ENCODE measurements around the gene KCNK5.

Gene KCNK5

DNA sequence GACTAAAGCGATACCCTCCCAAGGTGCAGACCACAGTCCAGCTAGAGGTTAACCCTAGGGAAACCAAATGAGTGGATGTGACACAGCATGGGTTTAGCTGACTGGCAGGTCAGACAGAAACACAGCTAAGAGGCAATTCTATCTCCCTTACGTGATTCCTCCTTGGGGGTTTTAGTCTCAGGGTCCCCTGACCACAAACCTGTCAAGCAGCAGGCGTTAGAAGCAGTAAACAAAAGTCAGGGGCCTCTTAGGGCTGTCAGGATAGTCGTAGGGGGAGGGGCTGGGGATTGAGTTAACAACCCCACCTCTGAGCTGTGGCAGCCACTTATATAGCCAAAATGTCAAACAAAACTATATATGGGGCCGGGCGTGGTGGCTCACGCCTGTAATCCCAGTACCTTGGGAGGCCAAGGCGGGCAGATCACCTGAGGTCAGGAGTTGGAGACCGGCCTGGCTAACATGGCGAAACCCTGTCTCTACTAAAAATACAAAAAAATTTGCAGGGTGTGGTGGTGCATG lies 13.6 kb downstream of the KCNK5 start:
- no peak for DNase-seq (ENCODE audit: low read depth)

DNA sequence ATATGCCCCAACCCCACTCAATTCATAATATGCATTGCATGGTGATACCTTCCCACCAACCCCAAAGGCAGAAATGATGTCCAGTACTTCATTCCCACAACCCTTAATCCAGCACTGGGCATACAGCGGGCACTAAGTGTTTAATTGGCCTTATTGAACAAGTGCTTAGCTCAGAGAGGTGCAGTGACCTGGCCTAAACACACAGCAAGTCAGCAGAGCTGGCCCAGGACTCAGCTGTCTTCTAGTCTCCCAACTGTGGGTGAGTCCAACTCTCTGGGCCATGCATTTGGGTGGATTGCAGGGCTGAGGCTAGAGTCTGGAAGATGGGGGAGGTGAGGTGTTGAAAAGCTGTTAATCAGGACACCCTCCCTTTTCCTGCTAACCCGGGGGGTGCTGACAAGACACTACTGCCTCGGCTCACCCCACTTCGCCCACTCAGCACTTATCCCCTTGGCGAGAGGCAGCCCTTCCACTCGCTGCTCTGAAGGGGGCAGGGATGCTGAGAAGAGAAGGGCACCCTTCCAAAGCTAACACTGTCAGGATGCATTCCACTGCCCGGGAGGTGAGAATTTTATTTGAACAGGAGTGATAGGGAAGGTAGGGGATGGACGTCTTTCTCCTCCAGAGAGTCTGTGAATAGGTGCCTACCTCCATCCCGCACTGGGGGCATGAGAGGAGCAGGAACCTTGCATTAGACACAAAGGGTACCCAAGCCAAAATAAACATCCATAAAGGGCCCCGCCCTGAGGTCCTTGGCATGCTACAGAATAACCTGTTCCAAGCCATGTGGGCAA lies 14.2 kb downstream of the KCNK5 start:
- DNase-seq (ENCODE audit: low read depth): no peak

DNA sequence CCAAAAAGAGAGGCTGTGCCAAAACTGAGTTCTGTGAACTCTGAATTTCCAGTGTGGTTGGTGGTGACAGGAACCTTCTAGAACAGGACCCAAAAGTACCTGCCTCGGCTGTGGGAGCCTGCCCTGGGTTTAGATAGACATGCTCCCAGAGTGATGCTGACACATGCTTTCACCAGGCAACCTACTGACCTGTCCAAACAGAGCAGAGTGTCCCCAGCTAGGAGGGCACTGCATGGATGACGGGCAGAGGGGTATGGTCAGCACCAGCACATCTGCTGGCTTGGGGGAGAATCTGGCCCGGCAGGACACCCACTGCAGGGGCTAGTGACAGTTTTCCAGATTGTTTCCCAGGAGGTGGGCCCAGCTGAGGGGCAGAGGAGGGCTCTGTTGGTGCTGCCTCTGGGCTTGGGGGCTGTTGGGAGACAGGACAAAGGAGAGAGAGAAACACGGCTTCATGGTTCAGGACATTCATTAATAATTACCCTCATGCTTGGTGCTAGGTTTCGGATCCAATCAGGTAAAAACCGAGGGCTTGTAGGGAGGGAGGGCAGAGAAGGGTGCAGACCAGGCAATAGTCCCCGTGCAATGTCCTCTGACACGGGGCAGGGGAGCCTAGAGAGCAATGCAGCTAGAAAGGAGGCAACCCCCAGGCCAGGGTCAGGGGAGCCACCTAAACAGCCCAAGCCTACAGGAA lies 15.0 kb downstream of the KCNK5 start:
- no peak for DNase-seq (ENCODE audit: low read depth)

DNA sequence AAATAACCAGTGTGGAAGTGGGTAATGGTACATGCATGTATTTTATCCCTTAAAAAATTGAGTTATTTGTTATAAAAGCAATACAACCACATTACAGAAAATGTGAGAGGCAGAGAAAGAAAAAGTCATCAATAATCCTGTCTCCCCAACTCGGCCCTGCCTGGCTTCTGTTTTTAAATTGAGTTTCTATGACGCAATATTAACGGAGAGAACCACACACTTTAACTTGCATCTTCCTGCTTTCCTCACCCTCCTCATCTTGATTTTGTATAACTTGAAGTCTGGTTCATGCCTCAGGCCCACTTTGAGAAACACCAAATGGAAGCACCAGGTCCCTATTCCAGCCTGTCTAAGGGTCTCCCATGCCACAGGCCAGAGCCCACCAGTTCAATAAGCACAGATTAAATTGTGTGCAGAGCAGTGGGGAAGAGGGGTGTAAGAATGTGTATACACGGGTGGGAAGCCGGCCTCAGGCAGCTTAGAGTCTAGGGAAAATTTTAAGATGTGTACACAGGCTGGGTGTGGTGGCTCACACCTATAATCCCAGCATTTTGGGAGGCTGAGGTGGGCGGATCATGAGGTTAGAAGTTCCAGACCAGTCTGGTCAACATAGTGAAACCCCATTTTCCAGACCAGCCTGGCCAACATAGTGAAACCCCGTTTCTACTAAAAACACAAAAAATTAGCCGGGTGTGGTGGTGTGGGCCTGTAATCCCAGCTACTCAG lies 15.9 kb downstream of the KCNK5 start:
- DNase-seq (ENCODE audit: low read depth): no peak

DNA sequence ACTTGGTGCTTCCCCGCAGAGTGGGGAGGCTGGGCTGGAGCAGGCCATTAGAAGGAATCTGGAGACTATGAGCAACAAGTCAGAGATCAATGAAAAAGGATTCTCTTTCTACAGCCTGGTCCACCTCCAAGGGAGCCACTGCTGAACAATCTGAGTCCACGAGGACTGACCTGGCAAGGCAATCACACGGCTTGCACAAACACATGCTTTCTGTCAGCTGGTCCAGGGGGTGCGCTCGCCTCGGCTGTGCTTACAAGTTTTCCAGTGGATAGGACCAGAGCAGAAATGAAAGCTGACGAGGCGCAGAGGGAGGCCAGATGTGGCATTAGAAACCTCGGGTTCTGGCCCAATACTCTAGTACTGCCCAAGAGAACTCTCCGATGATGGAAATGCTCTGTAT lies 18.1 kb downstream of the KCNK5 start:
- DNase-seq (ENCODE audit: low read depth): no peak

DNA sequence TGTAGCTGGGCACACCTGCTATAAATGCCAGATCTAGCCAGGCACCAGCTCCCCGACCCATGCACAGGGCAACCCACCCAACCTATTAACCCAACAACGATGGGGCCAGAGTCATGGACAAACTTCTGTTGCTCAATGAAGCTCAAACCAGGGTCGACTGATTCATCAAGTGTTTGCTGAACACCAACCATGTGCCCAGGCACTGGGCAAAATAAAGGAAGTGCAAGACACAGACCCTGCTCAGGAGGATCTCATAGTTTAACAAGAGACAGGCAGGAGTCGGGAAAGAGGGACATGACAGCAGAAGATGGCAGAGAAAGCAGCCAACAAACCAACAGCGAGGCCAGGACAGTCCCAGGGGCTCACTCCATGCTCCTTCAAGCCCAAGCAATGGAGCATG lies 18.8 kb downstream of the KCNK5 start:
- no peak for DNase-seq (ENCODE audit: low read depth)

DNA sequence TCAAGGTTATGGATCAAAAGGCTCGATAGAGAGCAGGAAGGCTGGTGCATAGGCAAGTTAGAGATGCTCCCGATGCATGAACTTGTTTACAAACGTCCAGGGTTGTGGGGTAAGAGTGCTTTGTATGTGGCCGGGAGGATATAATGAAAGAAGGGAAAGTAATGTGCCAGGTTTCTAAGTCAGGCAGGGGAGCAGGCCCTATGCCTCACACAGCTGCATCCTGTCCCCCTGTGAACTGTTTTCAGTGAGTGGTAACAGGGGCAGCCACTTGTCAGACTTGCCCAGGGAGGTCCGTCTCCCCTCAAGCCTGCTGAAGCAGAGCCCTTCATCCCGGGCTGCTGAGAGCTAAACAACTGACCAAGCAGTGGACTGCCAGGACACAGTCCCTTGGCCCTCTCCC lies 19.4 kb downstream of the KCNK5 start:
- no peak for DNase-seq (ENCODE audit: low read depth)

DNA sequence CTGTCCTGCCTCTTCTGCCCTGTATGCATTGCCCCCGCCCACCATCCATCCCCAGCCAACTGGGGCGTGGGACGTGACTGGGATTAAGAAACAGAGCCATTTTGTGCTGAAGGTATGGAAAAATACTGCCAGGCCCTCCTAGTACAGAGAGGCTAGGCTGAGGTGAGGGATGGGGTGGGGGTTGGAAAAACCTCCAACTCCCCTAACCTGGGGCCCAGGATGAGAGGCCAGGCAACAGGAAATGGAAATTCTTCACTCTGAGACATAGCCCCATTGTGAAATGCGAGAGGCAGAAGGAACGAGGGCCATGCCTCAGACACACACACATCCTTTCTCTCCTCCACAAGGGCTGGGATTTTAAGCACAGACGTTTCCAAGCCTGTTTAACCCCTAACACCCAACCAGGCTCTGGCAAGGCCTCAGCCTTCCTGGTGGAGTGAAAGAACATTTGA lies 19.9 kb downstream of the KCNK5 start:
- DNase-seq (ENCODE audit: low read depth): no peak

DNA sequence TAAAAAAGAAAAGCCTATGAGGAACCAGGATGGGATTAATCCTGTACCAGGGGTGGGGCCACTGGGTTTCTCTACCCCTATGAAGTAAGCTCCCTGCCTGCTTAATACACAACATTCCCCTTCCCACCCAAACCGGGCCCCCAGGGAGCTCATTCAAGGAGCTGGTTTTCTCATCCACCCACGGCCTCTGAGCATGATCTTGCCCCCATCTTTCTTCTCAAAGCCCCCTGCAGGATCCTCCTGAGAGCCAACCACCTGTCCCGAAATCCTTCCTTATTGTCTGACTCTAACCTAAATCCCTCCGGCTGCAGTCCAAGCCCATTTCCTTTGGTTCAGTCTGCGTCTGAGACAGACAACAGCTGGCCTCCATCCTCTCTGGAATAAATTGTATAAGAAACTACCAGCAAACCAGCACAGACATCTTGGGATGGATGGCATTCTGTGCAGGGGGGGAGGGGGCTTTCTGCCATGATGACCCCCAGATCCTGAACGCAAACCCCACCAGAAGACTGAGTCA lies 21.0 kb downstream of the KCNK5 start:
- no peak for DNase-seq (ENCODE audit: low read depth)

DNA sequence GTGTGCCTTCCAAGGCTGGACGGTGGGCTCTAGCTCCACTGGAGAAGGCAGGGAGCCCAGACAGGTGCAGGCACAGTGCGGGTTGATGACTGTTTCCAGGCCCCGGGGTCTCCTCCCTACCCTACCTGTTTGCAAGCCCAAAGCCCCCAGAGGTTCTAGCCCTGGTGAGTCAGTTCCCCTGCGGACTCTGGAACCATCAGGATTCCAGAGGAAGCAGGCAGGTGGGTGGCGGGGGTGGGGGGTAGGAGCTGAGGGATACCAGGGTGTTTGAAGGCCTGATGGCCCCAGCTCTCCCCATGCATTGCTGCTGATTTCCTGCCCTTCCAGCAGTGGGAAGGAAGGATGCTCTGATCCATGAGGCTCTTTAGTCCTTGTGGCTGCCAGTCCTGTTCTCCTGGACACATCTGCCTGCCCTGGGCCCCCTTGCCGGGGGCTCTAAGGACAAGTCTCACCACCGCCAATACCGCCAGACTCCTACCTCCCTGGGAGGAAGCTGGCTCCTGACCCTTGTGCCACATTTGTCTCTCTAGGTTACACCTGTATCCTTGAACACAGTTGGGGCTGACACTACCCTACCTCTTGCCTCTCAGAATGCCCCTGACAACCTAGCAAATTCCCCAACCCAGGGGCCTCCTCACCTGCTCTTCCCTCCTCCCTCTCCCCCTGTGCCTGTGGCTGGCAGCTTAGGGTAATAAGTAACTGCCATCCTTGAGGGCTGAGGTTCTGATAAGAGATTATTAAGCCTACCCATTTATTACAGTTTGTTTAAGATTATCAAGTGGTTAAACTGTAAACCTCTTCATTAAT lies 21.7 kb downstream of the KCNK5 start:
- no peak for DNase-seq (ENCODE audit: low read depth)

DNA sequence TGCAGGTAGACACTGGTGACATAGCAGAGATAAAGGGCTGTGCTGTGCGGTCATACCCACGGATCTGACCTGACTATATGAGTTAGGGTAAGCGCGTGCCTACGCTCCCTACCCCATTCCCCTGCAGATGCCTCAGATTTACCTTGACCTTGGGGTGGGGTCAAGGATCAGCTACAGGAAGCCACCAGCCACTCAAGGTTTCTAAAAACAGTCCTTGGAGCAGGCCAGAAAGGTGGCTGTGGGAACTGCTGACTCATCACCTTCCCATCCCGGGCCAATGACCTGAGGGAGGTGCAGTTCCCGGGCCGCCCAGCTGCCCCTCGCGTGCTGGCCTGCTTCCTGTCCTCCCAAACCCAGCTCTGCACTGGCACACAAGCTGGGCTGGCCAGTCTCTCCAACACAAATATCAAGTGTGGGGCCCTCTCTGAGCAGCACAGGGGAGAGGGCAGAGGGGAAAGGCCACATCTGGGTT lies 23.0 kb downstream of the KCNK5 start:
- no peak for DNase-seq (ENCODE audit: low read depth)

DNA sequence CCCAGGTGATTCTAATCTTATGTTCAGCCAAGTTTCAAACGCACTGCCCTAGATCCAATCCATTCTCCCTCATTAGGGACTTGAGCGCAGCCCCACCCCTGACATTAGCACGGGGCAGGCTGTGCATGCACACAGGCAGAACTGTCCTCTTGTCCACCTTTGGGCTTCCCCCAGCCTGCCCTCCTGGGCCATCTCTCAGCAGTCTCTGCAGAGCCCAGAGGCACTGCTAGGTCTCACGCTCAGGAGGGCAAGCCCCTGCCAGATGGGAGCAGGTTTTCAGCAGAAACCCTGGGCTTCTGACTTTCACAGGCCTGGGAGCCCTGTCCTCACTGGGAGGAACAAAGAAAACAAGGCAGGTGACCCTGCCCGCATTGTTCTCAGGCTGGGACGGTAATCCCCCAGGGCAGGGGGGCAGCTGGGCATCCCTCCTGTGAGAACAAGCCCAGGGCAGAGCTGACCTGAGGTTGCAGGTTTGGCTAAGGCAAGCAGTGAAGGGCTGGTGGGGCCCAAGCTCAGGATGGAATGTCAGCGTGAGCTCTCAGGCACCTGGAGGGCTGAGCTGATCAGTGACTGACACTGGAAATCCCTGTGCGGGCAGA lies 24.5 kb downstream of the KCNK5 start:
- DNase-seq (ENCODE audit: low read depth): no peak

DNA sequence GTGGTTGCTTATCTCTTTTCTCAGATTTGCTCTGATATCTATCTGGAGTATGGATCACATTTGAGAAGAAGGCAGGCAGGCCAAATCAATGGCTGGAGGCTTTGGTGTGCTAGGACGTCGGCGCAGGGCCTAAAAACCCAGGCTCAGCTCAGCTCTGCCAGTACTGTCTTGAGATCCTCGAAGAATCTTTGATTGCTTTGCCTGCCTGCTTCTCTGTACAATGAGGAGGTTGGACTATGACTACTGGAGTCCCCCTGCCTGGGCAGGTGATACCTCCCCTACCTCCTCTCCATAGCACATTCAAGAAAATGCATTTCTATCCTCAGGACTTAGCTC lies 25.1 kb downstream of the KCNK5 start:
- DNase-seq (ENCODE audit: low read depth): no peak

DNA sequence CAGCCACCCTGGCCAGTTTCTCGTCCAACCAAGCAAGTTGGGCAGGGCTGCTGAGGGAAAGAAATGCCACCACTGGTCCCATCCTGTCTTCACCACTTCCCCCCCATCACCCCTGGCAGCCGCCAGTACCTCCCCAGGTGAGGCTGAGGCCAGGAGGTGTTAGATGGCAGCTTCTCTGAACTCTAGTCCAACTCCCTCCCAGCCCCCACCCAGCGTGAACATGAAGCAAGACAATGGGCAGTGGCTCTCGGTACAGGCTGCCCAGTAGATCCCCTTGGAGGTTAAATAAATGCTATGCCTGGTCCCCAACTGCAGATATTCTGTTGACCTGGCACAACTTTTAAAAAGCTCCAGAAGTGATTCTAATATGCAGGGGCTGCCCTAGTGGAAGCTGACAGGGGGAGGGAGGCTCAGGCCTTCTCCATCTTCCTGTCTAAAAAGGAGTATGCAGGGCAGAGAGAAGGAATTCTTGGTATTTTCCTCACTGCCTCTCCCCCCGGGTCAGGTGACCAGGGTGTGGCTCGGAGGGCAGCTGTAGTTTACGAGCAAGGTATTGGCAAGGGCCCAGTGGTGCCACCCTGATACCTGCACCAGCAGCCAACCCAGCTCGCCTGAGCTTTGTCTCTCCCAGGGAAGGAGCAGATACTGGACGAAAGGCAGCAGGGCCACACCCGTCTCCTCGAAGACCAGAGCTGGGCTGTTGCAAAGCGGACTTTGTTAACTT lies 25.7 kb downstream of the KCNK5 start:
- DNase-seq (ENCODE audit: low read depth): no peak

DNA sequence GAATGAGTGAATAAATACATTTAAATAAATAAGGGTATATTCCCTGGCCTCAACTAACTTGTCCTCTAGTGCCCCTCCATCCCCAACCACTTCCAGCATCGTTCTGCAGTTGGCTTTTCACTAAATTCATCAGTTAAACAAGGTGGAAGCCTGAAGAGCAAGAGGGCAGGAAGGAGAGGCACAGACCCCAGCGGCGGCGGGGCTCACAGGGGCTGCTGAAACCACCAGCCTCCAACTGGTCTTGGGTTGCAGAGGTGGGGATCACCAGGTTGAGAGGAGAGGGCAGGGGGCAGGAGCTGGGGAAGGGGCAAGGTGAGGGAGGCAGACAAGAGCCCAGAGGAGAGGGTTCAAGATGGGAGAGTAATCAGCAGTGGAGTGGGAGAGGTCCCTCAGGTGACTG lies 27.1 kb downstream of the KCNK5 start:
- DNase-seq (ENCODE audit: low read depth): no peak

DNA sequence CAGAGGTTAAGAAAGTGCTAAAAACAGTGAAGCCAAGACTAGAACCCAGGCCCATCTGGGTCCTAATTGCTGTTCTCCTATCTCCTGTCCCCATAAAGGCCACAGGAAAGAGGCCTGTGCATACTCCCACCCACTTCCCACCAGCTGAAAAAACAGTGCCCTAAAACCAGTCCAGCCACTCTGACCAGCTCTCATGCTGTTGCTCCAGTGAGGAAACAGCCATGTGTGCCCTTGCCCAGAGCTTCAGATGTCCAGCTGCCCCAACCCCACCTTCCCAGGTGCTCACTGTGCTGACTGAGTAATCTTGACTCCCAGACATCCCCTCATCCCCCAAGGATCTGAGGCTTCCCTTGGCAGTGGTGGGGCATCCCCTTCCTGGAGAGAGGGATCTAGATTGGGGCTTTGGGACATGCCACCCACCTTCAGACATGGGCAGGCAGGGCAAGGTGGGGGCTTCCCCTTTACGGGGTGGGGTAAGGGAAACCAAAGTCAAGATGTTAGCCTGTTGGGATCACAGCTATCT lies 28.7 kb downstream of the KCNK5 start:
- DNase-seq (ENCODE audit: low read depth): no peak

DNA sequence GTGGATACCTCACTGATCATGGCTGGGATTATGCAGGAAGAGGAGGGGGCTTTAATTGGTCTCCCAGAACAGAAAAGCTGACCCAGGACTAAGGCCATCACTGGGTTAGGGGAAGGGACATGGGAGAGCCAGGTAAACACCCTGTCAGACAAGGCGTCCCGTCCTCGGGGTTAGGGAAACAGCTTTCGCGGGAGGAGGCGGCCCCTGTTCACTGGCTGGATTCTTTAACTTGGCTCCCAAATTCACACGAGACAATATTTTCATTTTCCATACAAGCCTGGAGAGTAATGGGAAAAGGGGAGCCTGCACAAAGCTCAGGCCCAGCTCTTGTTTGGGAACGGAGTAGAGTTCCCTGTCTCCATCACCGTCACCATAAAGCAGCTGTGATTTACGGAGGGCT lies 29.3 kb downstream of the KCNK5 start:
- no peak for DNase-seq (ENCODE audit: low read depth)

DNA sequence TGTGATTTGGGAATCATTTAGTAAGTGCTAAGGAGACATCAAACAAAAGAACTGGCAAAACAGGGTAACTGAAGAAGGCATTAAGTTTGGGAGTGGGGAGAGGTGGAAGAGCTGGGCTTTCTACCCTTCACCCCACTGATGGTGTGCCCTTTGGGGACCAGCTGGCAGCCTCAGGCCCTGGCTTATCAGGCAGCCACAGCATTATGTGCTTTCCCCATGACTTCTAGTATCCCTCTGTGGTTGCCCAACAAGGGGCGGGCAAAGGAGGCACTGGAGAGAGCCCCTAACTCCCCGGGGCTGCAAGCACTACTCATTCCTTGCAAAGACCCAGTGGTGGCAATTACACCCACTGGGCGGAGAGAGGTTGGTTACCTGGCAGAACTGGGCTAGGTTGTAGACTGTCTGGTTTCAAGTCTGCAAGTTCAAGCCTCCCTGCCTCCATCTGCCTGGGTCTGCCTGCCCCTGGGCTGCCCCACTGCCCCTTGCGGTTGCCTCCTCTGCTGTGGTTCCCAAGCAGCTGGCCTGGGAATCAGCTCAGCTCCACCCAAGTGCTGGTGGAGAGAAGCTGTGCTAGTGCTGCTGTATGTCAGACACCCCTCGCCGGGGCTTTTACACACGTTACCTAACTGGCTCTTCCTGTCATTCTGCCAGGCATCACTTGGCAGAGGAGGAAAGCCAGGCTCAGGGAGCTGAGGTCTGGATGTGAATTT lies 29.9 kb downstream of the KCNK5 start:
- DNase-seq (ENCODE audit: low read depth): no peak

DNA sequence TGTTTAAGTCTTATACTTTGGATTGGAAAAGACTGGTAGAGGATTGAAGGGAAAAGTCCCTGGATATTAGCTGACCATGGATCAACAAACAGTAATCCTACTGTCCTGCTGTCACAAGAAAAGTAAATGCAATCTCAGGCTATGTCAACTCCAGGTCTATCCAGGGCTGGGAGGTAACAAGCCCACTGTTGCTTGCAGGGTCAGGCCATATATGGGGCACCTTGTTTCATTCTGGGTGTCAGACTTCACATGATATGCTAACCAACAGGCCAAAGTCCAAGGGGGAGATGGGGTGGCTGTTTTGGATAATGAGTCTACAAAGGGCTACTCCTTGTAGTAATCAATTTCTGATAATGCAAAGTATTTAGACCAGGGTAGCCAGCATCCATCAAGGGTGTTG lies 30.7 kb downstream of the KCNK5 start:
- no peak for DNase-seq (ENCODE audit: low read depth)
